Skeletal muscle tissue (tissue), 4 donors: ENCODE data around the gene TPRG1. TPM values are rescaled to one million over a fixed set of nuclear protein-coding genes. Genes with fewer than 3 reads are reported as not detected.

Experiments
- H3K27ac ChIP-seq: one replicate; pipeline ENCODE4 v1.7.0; 2013; ENCODE audit warnings: mild to moderate bottlenecking, low read depth, low read length, inconsistent platforms
- H3K27me3 ChIP-seq, 3 donors: one replicate each; pipeline ENCODE4 v1.7.0; 2013; ENCODE audit warnings: low read length in 3 of 3; ENCODE audit not compliant: control insufficient read depth in 3 of 3, insufficient read depth in 3 of 3
- H3K36me3 ChIP-seq, 3 donors: one replicate each; pipeline ENCODE4 v1.7.0; 2013; ENCODE audit warnings: low read length in 3 of 3; ENCODE audit not compliant: control insufficient read depth in 3 of 3, insufficient read depth in 3 of 3
- H3K4me1 ChIP-seq, 3 donors: one replicate each; pipeline ENCODE4 v1.7.0; 2013; ENCODE audit warnings: low read length in 3 of 3, mild to moderate bottlenecking in 3 of 3; ENCODE audit not compliant: control insufficient read depth in 3 of 3, insufficient read depth in 3 of 3
- H3K4me3 ChIP-seq, 3 donors: one replicate each; pipeline ENCODE4 v1.7.0; 2013; ENCODE audit warnings: low read length in 3 of 3
- H3K9ac ChIP-seq, 3 donors: one replicate each; pipeline ENCODE4 v1.7.0; 2013; ENCODE audit warnings: low read length in 3 of 3, mild to moderate bottlenecking in 3 of 3, moderate library complexity in 2 of 3, low read depth in 1 of 3
- H3K9me3 ChIP-seq, 3 donors: one replicate each; pipeline ENCODE4 v1.7.0; 2013; ENCODE audit warnings: low read length in 3 of 3; ENCODE audit not compliant: control insufficient read depth in 3 of 3
- total RNA-seq: library from RNA; depleted of rRNA; stranded (reverse); fragments of >200 nt; gene quantifications from one replicate; pipeline ENCODE4 v1.2.3, GENCODE V29; 2014
- donor health status: Osteomylitis.

TPRG1 gene
- total RNA-seq, 1 donor from 2014 or later, result 6.8 TPM

GRCh38 chr3:189238071-189238470 is 66.3 kb downstream of the TPRG1 start:
- H3K36me3 ChIP-seq, result no peaks in the 10 kb centered on the region
- no peaks in the 10 kb centered on the region for H3K27me3 ChIP-seq
- no peaks in the 10 kb centered on the region for H3K4me1 ChIP-seq
- no peak overlapping the region for H3K27ac ChIP-seq
- H3K9me3 ChIP-seq, result peaks cover 0 to 1% (median 0%) of the 10 kb centered on the region in 3 donors
- H3K4me3 ChIP-seq, result no peak overlapping the region
- no peak overlapping the region for H3K9ac ChIP-seq

- Histone ChIP-seq H3K27me3 (no peaks in the 10 kb centered on the region), H3K36me3 (no peaks in the 10 kb centered on the region), H3K4me3 (no peak overlapping the region), H3K27ac (no peak overlapping the region), H3K9ac (no peak overlapping the region), H3K4me1 (no peaks in the 10 kb centered on the region), H3K9me3 (peaks cover 0 to 3% (median 0%) of the 10 kb centered on the region in 3 donors)
Observed at GRCh38 chr3:189239616-189240015, 67.8 kb downstream of the TPRG1 start.

GRCh38 chr3:189249987-189250386 is 78.2 kb downstream of the TPRG1 start:
- no peaks in the 10 kb centered on the region for H3K4me1 ChIP-seq
- no peak overlapping the region for H3K27ac ChIP-seq
- no peak overlapping the region for H3K9ac ChIP-seq
- H3K9me3 ChIP-seq, result no peaks in the 10 kb centered on the region
- no peak overlapping the region for H3K4me3 ChIP-seq
- no peaks in the 10 kb centered on the region for H3K27me3 ChIP-seq
- H3K36me3 ChIP-seq, result no peaks in the 10 kb centered on the region

GRCh38 chr3:189258261-189258660 is 86.5 kb downstream of the TPRG1 start:
- H3K27ac ChIP-seq, result no peak overlapping the region
- peaks cover 0 to 19% (median 8%) of the 10 kb centered on the region in 3 donors for H3K4me1 ChIP-seq

GRCh38 chr3:189260556-189261493 is 89.1 kb downstream of the TPRG1 start:
- H3K36me3 ChIP-seq, result no peaks in the 10 kb centered on the region
- no peak overlapping the region for H3K4me3 ChIP-seq
- H3K27ac ChIP-seq, result no peak overlapping the region
- H3K4me1 ChIP-seq, result peaks cover 0 to 19% (median 8%) of the 10 kb centered on the region in 3 donors
- H3K9ac ChIP-seq, result no peak overlapping the region
- H3K9me3 ChIP-seq, result no peaks in the 10 kb centered on the region
- H3K27me3 ChIP-seq, result no peaks in the 10 kb centered on the region

More at GRCh38 chr3:189258261-189258660, 86.5 kb downstream of the TPRG1 start:
- no peaks in the 10 kb centered on the region for H3K36me3 ChIP-seq
- no peak overlapping the region for H3K9ac ChIP-seq
- no peak overlapping the region for H3K4me3 ChIP-seq
- no peaks in the 10 kb centered on the region for H3K27me3 ChIP-seq
- no peaks in the 10 kb centered on the region for H3K9me3 ChIP-seq

- Histone ChIP-seq H3K27ac (no peak overlapping the region), H3K9me3 (no peaks in the 10 kb centered on the region), H3K4me3 (no peak overlapping the region), H3K36me3 (no peaks in the 10 kb centered on the region), H3K9ac (no peak overlapping the region), H3K4me1 (peaks cover 0 to 19% (median 8%) of the 10 kb centered on the region in 3 donors), H3K27me3 (no peaks in the 10 kb centered on the region)
Observed at GRCh38 chr3:189262746-189263145, 91.0 kb downstream of the TPRG1 start.

- H3K27me3 ChIP-seq, result no peaks in the 10 kb centered on the region
- H3K4me1 ChIP-seq, result peaks cover 0 to 14% (median 5%) of the 10 kb centered on the region in 3 donors
- H3K9me3 ChIP-seq, result no peaks in the 10 kb centered on the region
- no peaks in the 10 kb centered on the region for H3K36me3 ChIP-seq
- H3K27ac ChIP-seq, result no peak overlapping the region
- H3K9ac ChIP-seq, result no peak overlapping the region
- no peak overlapping the region for H3K4me3 ChIP-seq
Observed at GRCh38 chr3:189267981-189268613, 96.3 kb downstream of the TPRG1 start.

- H3K36me3 ChIP-seq, result no peaks in the 10 kb centered on the region
- no peak overlapping the region for H3K4me3 ChIP-seq
- peaks cover 0 to 12% (median 2%) of the 10 kb centered on the region in 3 donors for H3K4me1 ChIP-seq
- no peaks in the 10 kb centered on the region for H3K9me3 ChIP-seq
- H3K27me3 ChIP-seq, result no peaks in the 10 kb centered on the region
- H3K9ac ChIP-seq, result no peak overlapping the region
- H3K27ac ChIP-seq, result no peak overlapping the region
Observed at GRCh38 chr3:189269365-189269764, 97.6 kb downstream of the TPRG1 start.

GRCh38 chr3:189270248-189270832 is 98.6 kb downstream of the TPRG1 start:
- H3K27ac ChIP-seq, result no peak overlapping the region
- H3K27me3 ChIP-seq, result no peaks in the 10 kb centered on the region
- H3K4me1 ChIP-seq, result peaks cover 0 to 12% (median 2%) of the 10 kb centered on the region in 3 donors
- H3K36me3 ChIP-seq, result no peaks in the 10 kb centered on the region
- H3K9me3 ChIP-seq, result no peaks in the 10 kb centered on the region
- H3K9ac ChIP-seq, result no peak overlapping the region
- no peak overlapping the region for H3K4me3 ChIP-seq
